T-helper 17 cell (primary cell): ENCODE results near the gene FBXL7. TPM values are rescaled to one million over a fixed set of nuclear protein-coding genes. Genes with fewer than 3 reads are reported as not detected.

ENCODE experiments used
- ATAC-seq: fragments of 150-1000 bp; cut with Tn5 transposase; 2 replicates; pipeline ENCODE4 v1.10.0; 2021; ENCODE audit warnings: mild to moderate bottlenecking, moderate library complexity
- DNase-seq, 3 donors: peaks; one replicate each; pipeline versions ENCODE4 v3.0.0 to v3.0.0-alpha.2; 2020 to 2021
- H3K9me3 ChIP-seq: one replicate; pipeline ENCODE4 v1.7.0; 2013; ENCODE audit warnings: low read length, mild to moderate bottlenecking; ENCODE audit not compliant: control insufficient read depth, poor library complexity, severe bottlenecking
- H3K27ac Mint-ChIP-seq: one replicate; pipeline ENCODE4 v1.8.0; 2022; ENCODE audit warnings: mild to moderate bottlenecking, moderate library complexity, mixed read lengths
- H3K27me3 Mint-ChIP-seq: one replicate; pipeline ENCODE4 v1.8.0; 2022; ENCODE audit warnings: mixed read lengths
- H3K36me3 Mint-ChIP-seq: one replicate; pipeline ENCODE4 v1.8.0; 2022; ENCODE audit warnings: low read depth, mixed read lengths
- H3K4me1 Mint-ChIP-seq: one replicate; pipeline ENCODE4 v1.8.0; 2022; ENCODE audit warnings: mild to moderate bottlenecking, mixed read lengths
- H3K4me3 Mint-ChIP-seq: one replicate; pipeline ENCODE4 v1.8.0; 2022; ENCODE audit warnings: mild to moderate bottlenecking, moderate library complexity, mixed read lengths
- total RNA-seq, 4 donors: library from RNA in 2 of 4; stranded (reverse) in 2 of 4; gene quantifications; one replicate each; pipeline ENCODE4 v1.2.3 and lab custom pipeline; 2022 to 2026

Gene FBXL7
- total RNA-seq, 2 donors from 2014 or later, result not detected

- DNase-seq (no peak), ATAC-seq (no peak)
- Mint-ChIP-seq H3K4me3 (no peak overlapping the region), H3K27me3 (no peaks in the 10 kb centered on the region), H3K4me1 (no peaks in the 10 kb centered on the region), H3K36me3 (no peaks in the 10 kb centered on the region), H3K27ac (no peak overlapping the region)
- no peaks in the 10 kb centered on the region for H3K9me3 ChIP-seq
Observed at GRCh38 chr5:15786326-15786725, 286.3 kb downstream of the FBXL7 start.

GRCh38 chr5:15786884-15787283 lies 286.9 kb downstream of the FBXL7 start:
- Mint-ChIP-seq H3K4me1 (no peaks in the 10 kb centered on the region), H3K36me3 (no peaks in the 10 kb centered on the region), H3K27me3 (no peaks in the 10 kb centered on the region), H3K27ac (no peak overlapping the region), H3K4me3 (no peak overlapping the region)
- no peaks in the 10 kb centered on the region for H3K9me3 ChIP-seq
- no peak for ATAC-seq
- no peak for DNase-seq

- DNase-seq (no peak), ATAC-seq (no peak)
- Mint-ChIP-seq H3K27ac (no peak overlapping the region), H3K4me3 (no peak overlapping the region), H3K4me1 (no peaks in the 10 kb centered on the region), H3K27me3 (no peaks in the 10 kb centered on the region), H3K36me3 (no peaks in the 10 kb centered on the region)
- H3K9me3 ChIP-seq, result no peaks in the 10 kb centered on the region
Observed at GRCh38 chr5:15787681-15788080, 287.7 kb downstream of the FBXL7 start.

- H3K4me1 Mint-ChIP-seq, result no peaks in the 10 kb centered on the region
- ATAC-seq, result no peak
- no peak for DNase-seq
- no peak overlapping the region for H3K4me3 Mint-ChIP-seq
- H3K27ac Mint-ChIP-seq, result no peak overlapping the region
- H3K36me3 Mint-ChIP-seq, result no peaks in the 10 kb centered on the region
- no peaks in the 10 kb centered on the region for H3K27me3 Mint-ChIP-seq
- no peaks in the 10 kb centered on the region for H3K9me3 ChIP-seq
Observed at GRCh38 chr5:15789642-15790041, 289.7 kb downstream of the FBXL7 start.

- Mint-ChIP-seq H3K36me3 (no peaks in the 10 kb centered on the region), H3K4me1 (no peaks in the 10 kb centered on the region), H3K27me3 (no peaks in the 10 kb centered on the region), H3K4me3 (no peak overlapping the region), H3K27ac (no peak overlapping the region)
- ATAC-seq (no peak), DNase-seq (no peak)
- no peaks in the 10 kb centered on the region for H3K9me3 ChIP-seq
Observed at GRCh38 chr5:15790446-15791018, 290.6 kb downstream of the FBXL7 start.

GRCh38 chr5:15791274-15791673 lies 291.3 kb downstream of the FBXL7 start:
- H3K36me3 Mint-ChIP-seq, result no peaks in the 10 kb centered on the region
- H3K9me3 ChIP-seq, result no peaks in the 10 kb centered on the region
- H3K27me3 Mint-ChIP-seq, result no peaks in the 10 kb centered on the region
- DNase-seq (no peak), ATAC-seq (no peak)
- H3K4me1 Mint-ChIP-seq, result no peaks in the 10 kb centered on the region
- H3K4me3 Mint-ChIP-seq, result no peak overlapping the region
- H3K27ac Mint-ChIP-seq, result no peak overlapping the region

- DNase-seq (no peak), ATAC-seq (no peak)
- no peaks in the 10 kb centered on the region for H3K9me3 ChIP-seq
- Mint-ChIP-seq H3K27ac (no peak overlapping the region), H3K4me1 (no peaks in the 10 kb centered on the region), H3K4me3 (no peak overlapping the region), H3K27me3 (no peaks in the 10 kb centered on the region), H3K36me3 (no peaks in the 10 kb centered on the region)
Observed at GRCh38 chr5:15791859-15792258, 291.9 kb downstream of the FBXL7 start.

- no peak overlapping the region for H3K4me3 Mint-ChIP-seq
- no peak for DNase-seq
- no peak overlapping the region for H3K27ac Mint-ChIP-seq
- no peak for ATAC-seq
- no peaks in the 10 kb centered on the region for H3K27me3 Mint-ChIP-seq
- H3K9me3 ChIP-seq, result no peaks in the 10 kb centered on the region
- H3K36me3 Mint-ChIP-seq, result no peaks in the 10 kb centered on the region
- H3K4me1 Mint-ChIP-seq, result no peaks in the 10 kb centered on the region
Observed at GRCh38 chr5:15794052-15794985, 294.3 kb downstream of the FBXL7 start.

- H3K4me1 Mint-ChIP-seq, result no peaks in the 10 kb centered on the region
- H3K9me3 ChIP-seq, result no peaks in the 10 kb centered on the region
- H3K36me3 Mint-ChIP-seq, result no peaks in the 10 kb centered on the region
- no peak overlapping the region for H3K27ac Mint-ChIP-seq
- ATAC-seq (no peak), DNase-seq (no peak)
- H3K4me3 Mint-ChIP-seq, result no peak overlapping the region
- no peaks in the 10 kb centered on the region for H3K27me3 Mint-ChIP-seq
Observed at GRCh38 chr5:15796096-15796495, 296.1 kb downstream of the FBXL7 start.

GRCh38 chr5:15796557-15796956 lies 296.6 kb downstream of the FBXL7 start:
- Mint-ChIP-seq H3K27me3 (no peaks in the 10 kb centered on the region), H3K4me1 (no peaks in the 10 kb centered on the region), H3K27ac (no peak overlapping the region), H3K4me3 (no peak overlapping the region), H3K36me3 (no peaks in the 10 kb centered on the region)
- ATAC-seq (no peak), DNase-seq (no peak)
- no peaks in the 10 kb centered on the region for H3K9me3 ChIP-seq

- ATAC-seq, result no peak
- no peak for DNase-seq
- Mint-ChIP-seq H3K4me3 (no peak overlapping the region), H3K27ac (no peak overlapping the region), H3K4me1 (no peaks in the 10 kb centered on the region), H3K36me3 (no peaks in the 10 kb centered on the region), H3K27me3 (no peaks in the 10 kb centered on the region)
- no peaks in the 10 kb centered on the region for H3K9me3 ChIP-seq
Observed at GRCh38 chr5:15797116-15797515, 297.1 kb downstream of the FBXL7 start.

GRCh38 chr5:15798006-15798405 lies 298.0 kb downstream of the FBXL7 start:
- Mint-ChIP-seq H3K27ac (no peak overlapping the region), H3K27me3 (no peaks in the 10 kb centered on the region), H3K4me3 (no peak overlapping the region), H3K36me3 (no peaks in the 10 kb centered on the region), H3K4me1 (no peaks in the 10 kb centered on the region)
- DNase-seq, result no peak
- no peak for ATAC-seq
- no peaks in the 10 kb centered on the region for H3K9me3 ChIP-seq

GRCh38 chr5:15799014-15799413 lies 299.0 kb downstream of the FBXL7 start:
- Mint-ChIP-seq H3K4me1 (no peaks in the 10 kb centered on the region), H3K27me3 (no peaks in the 10 kb centered on the region), H3K27ac (no peak overlapping the region), H3K4me3 (no peak overlapping the region), H3K36me3 (no peaks in the 10 kb centered on the region)
- no peaks in the 10 kb centered on the region for H3K9me3 ChIP-seq
- DNase-seq (no peak), ATAC-seq (no peak)

- Mint-ChIP-seq H3K27ac (no peak overlapping the region), H3K4me3 (no peak overlapping the region), H3K4me1 (no peaks in the 10 kb centered on the region), H3K27me3 (no peaks in the 10 kb centered on the region), H3K36me3 (no peaks in the 10 kb centered on the region)
- DNase-seq (no peak), ATAC-seq (no peak)
- no peaks in the 10 kb centered on the region for H3K9me3 ChIP-seq
Observed at GRCh38 chr5:15799612-15800011, 299.6 kb downstream of the FBXL7 start.
